HCT116 (cell line): Measurements from ENCODE around the gene HOXA7.

Source experiments
- ELF1 ChIP-seq: IDR thresholded peaks from 2 replicates; pipeline ENCODE4 v1.6.1; 2012; ENCODE audit warnings: low read depth, borderline replicate concordance
- EZH2 ChIP-seq: fragments of 200-600 bp; sonication (generic); IDR thresholded peaks from 2 replicates; pipeline ENCODE4 v1.6.1; 2017; ENCODE audit warnings: antibody characterized with exemption, mixed run types
- EZH2phosphoT487 ChIP-seq: fragments of 200-600 bp; IDR thresholded peaks from 2 replicates; pipeline ENCODE4 v1.6.1; 2018; ENCODE audit warnings: antibody characterized with exemption, borderline replicate concordance
- FOSL1 ChIP-seq: IDR thresholded peaks from 2 replicates; pipeline ENCODE4 v1.6.1; 2012; ENCODE audit warnings: low read depth
- JUND ChIP-seq: IDR thresholded peaks from 2 replicates; pipeline ENCODE4 v1.6.1; 2012
- POLR2A ChIP-seq: IDR thresholded peaks from 2 replicates; pipeline ENCODE4 v1.7.0; 2011; ENCODE audit warnings: borderline replicate concordance; ENCODE audit not compliant: insufficient read depth, insufficient read length; ENCODE audit errors: extremely low read depth
- RAD21 ChIP-seq: IDR thresholded peaks from 2 replicates; pipeline ENCODE4 v1.6.1; 2012; ENCODE audit warnings: low read depth, mild to moderate bottlenecking
- SIN3A ChIP-seq: IDR thresholded peaks from 2 replicates; pipeline ENCODE4 v1.6.1; 2012; ENCODE audit warnings: low read depth
- TCF7L2 ChIP-seq: IDR thresholded peaks from 2 replicates; pipeline ENCODE4 v1.7.0; 2011; ENCODE audit warnings: borderline replicate concordance, inconsistent platforms; ENCODE audit not compliant: insufficient read depth, insufficient read length; ENCODE audit errors: extremely low read depth
- YY1 ChIP-seq: IDR thresholded peaks from 2 replicates; pipeline ENCODE4 v1.6.1; 2011; ENCODE audit warnings: low read length, low read depth, moderate library complexity, mild to moderate bottlenecking; ENCODE audit not compliant: insufficient replicate concordance; ENCODE audit errors: extremely low read depth
- ZBTB33 ChIP-seq: IDR thresholded peaks from 2 replicates; pipeline ENCODE4 v1.6.1; 2011; ENCODE audit warnings: mild to moderate bottlenecking, low read length, moderate library complexity; ENCODE audit not compliant: insufficient replicate concordance; ENCODE audit errors: extremely low read depth
- ZNF274 ChIP-seq: fragments of 200-500 bp; sonication (Bioruptor generic); IDR thresholded peaks from 2 replicates; pipeline ENCODE4 v1.6.1; 2014; ENCODE audit warnings: mild to moderate bottlenecking, low read depth, low read length, inconsistent platforms
- TF ChIP-seq, protein P1 (sequence below), 3 experiments: fragments of 200-600 bp in 1 of 3; sonication (generic) in 1 of 3; IDR thresholded peaks in 2 of 3; conservative IDR thresholded peaks in 1 of 3; 2 replicates each; pipeline ENCODE4 v1.5.1; 2012 to 2017; ENCODE audit warnings: low read depth in 2 of 3, low read length in 2 of 3, antibody characterized with exemption in 1 of 3, borderline replicate concordance in 1 of 3, control low read depth in 1 of 3, mild to moderate bottlenecking in 1 of 3, mixed read lengths in 1 of 3, mixed run types in 1 of 3, moderate library complexity in 1 of 3; ENCODE audit not compliant: insufficient read depth in 1 of 3
- TF ChIP-seq, protein P2 (sequence below): IDR thresholded peaks from 2 replicates; pipeline ENCODE4 v1.6.1; 2012; ENCODE audit warnings: low read depth

DNA sequence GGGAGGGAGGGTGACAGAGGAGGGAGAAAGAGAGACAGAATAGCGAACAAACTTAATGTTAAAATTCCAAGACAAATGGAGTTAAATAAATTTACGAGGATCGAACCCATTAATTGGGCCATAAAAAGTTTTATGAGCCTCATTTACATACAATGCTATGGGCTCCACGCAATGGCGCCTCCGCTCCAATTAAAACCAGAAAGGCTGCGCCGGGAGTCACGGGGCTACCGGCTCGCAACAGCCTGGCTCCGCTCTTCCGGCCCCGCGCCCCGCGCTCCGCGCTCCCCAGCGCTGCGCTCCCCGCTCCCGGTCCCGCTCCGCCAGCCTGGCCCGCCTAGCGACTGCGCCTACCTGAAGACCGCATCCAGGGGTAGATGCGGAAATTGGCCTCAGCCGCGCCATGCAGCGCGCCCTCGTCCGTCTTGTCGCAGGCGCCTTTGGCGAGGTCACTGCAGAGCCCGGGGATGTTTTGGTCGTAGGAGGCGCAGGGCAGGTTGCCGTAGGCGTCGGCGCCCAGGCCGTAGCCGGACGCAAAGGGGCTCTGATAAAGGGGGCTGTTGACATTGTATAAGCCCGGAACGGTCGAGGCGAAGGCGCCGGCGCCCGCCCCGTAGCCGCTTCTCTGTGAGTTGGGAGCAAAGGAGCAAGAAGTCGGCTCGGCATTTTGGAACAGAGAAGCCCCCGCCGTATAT, 513 bp downstream of the HOXA7 start:
- peak; percentile 47 for TF ChIP-seq POLR2A
- TF ChIP-seq, protein P1, sequence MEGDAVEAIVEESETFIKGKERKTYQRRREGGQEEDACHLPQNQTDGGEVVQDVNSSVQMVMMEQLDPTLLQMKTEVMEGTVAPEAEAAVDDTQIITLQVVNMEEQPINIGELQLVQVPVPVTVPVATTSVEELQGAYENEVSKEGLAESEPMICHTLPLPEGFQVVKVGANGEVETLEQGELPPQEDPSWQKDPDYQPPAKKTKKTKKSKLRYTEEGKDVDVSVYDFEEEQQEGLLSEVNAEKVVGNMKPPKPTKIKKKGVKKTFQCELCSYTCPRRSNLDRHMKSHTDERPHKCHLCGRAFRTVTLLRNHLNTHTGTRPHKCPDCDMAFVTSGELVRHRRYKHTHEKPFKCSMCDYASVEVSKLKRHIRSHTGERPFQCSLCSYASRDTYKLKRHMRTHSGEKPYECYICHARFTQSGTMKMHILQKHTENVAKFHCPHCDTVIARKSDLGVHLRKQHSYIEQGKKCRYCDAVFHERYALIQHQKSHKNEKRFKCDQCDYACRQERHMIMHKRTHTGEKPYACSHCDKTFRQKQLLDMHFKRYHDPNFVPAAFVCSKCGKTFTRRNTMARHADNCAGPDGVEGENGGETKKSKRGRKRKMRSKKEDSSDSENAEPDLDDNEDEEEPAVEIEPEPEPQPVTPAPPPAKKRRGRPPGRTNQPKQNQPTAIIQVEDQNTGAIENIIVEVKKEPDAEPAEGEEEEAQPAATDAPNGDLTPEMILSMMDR (IDR thresholded peaks at IDR 0.05 in 2 of 3, conservative IDR thresholded peaks at IDR 0.05 in 1 of 3; ENCODE audit: borderline replicate concordance in 1 of 3, insufficient read depth in 1 of 3, low read depth in 2 of 3, low read length in 2 of 3): no peak
- no peak for TF ChIP-seq TCF7L2
- TF ChIP-seq FOSL1: no peak
- TF ChIP-seq RAD21: no peak
- TF ChIP-seq ZNF274: no peak
- TF ChIP-seq ELF1: no peak
- peak; percentile 65 for TF ChIP-seq YY1
- TF ChIP-seq, protein P2, sequence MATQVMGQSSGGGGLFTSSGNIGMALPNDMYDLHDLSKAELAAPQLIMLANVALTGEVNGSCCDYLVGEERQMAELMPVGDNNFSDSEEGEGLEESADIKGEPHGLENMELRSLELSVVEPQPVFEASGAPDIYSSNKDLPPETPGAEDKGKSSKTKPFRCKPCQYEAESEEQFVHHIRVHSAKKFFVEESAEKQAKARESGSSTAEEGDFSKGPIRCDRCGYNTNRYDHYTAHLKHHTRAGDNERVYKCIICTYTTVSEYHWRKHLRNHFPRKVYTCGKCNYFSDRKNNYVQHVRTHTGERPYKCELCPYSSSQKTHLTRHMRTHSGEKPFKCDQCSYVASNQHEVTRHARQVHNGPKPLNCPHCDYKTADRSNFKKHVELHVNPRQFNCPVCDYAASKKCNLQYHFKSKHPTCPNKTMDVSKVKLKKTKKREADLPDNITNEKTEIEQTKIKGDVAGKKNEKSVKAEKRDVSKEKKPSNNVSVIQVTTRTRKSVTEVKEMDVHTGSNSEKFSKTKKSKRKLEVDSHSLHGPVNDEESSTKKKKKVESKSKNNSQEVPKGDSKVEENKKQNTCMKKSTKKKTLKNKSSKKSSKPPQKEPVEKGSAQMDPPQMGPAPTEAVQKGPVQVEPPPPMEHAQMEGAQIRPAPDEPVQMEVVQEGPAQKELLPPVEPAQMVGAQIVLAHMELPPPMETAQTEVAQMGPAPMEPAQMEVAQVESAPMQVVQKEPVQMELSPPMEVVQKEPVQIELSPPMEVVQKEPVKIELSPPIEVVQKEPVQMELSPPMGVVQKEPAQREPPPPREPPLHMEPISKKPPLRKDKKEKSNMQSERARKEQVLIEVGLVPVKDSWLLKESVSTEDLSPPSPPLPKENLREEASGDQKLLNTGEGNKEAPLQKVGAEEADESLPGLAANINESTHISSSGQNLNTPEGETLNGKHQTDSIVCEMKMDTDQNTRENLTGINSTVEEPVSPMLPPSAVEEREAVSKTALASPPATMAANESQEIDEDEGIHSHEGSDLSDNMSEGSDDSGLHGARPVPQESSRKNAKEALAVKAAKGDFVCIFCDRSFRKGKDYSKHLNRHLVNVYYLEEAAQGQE: no peak
- TF ChIP-seq EZH2: no peak
- TF ChIP-seq SIN3A: no peak
- TF ChIP-seq JUND: no peak
- TF ChIP-seq EZH2phosphoT487: no peak
- TF ChIP-seq ZBTB33: no peak
